Calu3 (cell line): ENCODE measurements around the gene DDB1. TPM values are rescaled to one million over a fixed set of nuclear protein-coding genes. Genes with fewer than 3 reads are reported as not detected.

Experiments
- BruUV-seq: library from RNA; stranded (reverse); fragments of 400-500 nt; replicated peaks from 2 replicates; lab custom pipeline; 2021; lab: Mats Ljungman, UMichigan
- CTCF ChIA-PET: fragments of 300-600 bp; sonication (Branson Sonifier 250); formaldehyde crosslinking; loops from one replicate; lab custom pipeline; 2022; ENCODE audit warnings: antibody characterized with exemption; lab: Charles Lee
- DNase-seq: peaks from one replicate; pipeline ENCODE4 v3.0.0; 2022
- H3K27ac Mint-ChIP-seq: one replicate; pipeline ENCODE4 v1.8.0; 2022; ENCODE audit warnings: mixed read lengths; ENCODE audit not compliant: unreplicated experiment
- H3K27me3 Mint-ChIP-seq: one replicate; pipeline ENCODE4 v1.8.0; 2022; ENCODE audit warnings: mixed read lengths; ENCODE audit not compliant: unreplicated experiment
- H3K36me3 Mint-ChIP-seq: one replicate; pipeline ENCODE4 v1.8.0; 2022; ENCODE audit warnings: mild to moderate bottlenecking, moderate library complexity, mixed read lengths; ENCODE audit not compliant: insufficient read depth, unreplicated experiment
- H3K4me1 Mint-ChIP-seq: one replicate; pipeline ENCODE4 v1.8.0; 2022; ENCODE audit warnings: mild to moderate bottlenecking, low read depth, mixed read lengths; ENCODE audit not compliant: unreplicated experiment
- H3K4me3 Mint-ChIP-seq: one replicate; pipeline ENCODE4 v1.8.0; 2022; ENCODE audit warnings: mild to moderate bottlenecking, low read depth, moderate library complexity, mixed read lengths; ENCODE audit not compliant: unreplicated experiment
- H3K9me3 Mint-ChIP-seq: one replicate; pipeline ENCODE4 v1.8.0; 2022; ENCODE audit warnings: low read depth, mixed read lengths; ENCODE audit not compliant: unreplicated experiment
- CTCF ChIP-seq: fragments of 200-600 bp; IDR thresholded peaks from one replicate; pipeline ENCODE4 v1.8.0; 2022; ENCODE audit warnings: antibody characterized with exemption; ENCODE audit not compliant: unreplicated experiment
- intact Hi-C: fragments of 100-400 bp; cut with micrococcal nuclease; formaldehyde crosslinking; loops from one replicate; pipeline ENCODE4 v1.10.0; 2022; ENCODE audit not compliant: unreplicated experiment
- total RNA-seq: library from RNA; stranded (reverse); gene quantifications from 2 replicates; pipeline ENCODE4 v1.2.3, GENCODE V29; 2022

The DDB1 gene
- total RNA-seq, 1 experiment from 2014 or later, result 193 TPM

- Mint-ChIP-seq H3K4me1 (no peaks in the 10 kb centered on the region), H3K27me3 (no peaks in the 10 kb centered on the region), H3K27ac (no peak overlapping the region), H3K36me3 (no peaks in the 10 kb centered on the region), H3K4me3 (no peak overlapping the region), H3K9me3 (no peaks in the 10 kb centered on the region)
- CTCF ChIA-PET, result no interaction called here
- BruUV-seq, result no TSS peak
- intact Hi-C loops, result no loop called here
- no peak for TF ChIP-seq CTCF
- no peak for DNase-seq
Measured at GRCh38 chr11:61375761-61376108, 42.8 kb upstream of the DDB1 start.

GRCh38 chr11:61372659-61373420 is 39.9 kb upstream of the DDB1 start:
- Mint-ChIP-seq H3K9me3 (no peaks in the 10 kb centered on the region), H3K36me3 (peaks cover 17% of the 10 kb centered on the region), H3K4me3 (no peak overlapping the region), H3K27me3 (no peaks in the 10 kb centered on the region), H3K27ac (no peak overlapping the region), H3K4me1 (no peaks in the 10 kb centered on the region)
- no peak for DNase-seq
- no TSS peak for BruUV-seq
- intact Hi-C loops, result no loop called here
- TF ChIP-seq CTCF, result no peak
- CTCF ChIA-PET, result no interaction called here

- intact Hi-C loops, result no loop called here
- no peak for DNase-seq
- Mint-ChIP-seq H3K27me3 (no peaks in the 10 kb centered on the region), H3K4me1 (no peaks in the 10 kb centered on the region), H3K4me3 (no peak overlapping the region), H3K9me3 (no peaks in the 10 kb centered on the region), H3K36me3 (peaks cover 33% of the 10 kb centered on the region), H3K27ac (no peak overlapping the region)
- BruUV-seq, result no TSS peak
- CTCF ChIA-PET, result interaction anchor here (0.8 kb wide), 1 partner anchor 9 kb away, joined by 3 read pairs; the partner anchor contains the start of genes CYB561A3 and TMEM138
- no peak for TF ChIP-seq CTCF
Measured at GRCh38 chr11:61370349-61371005, 37.6 kb upstream of the DDB1 start.

- TF ChIP-seq CTCF, result no peak
- CTCF ChIA-PET, result interaction anchor here (0.8 kb wide), 1 partner anchor 8 kb away, joined by 3 read pairs; the partner anchor contains the start of genes CYB561A3 and TMEM138
- intact Hi-C loops, result no loop called here
- no peaks in the 10 kb centered on the region for H3K9me3 Mint-ChIP-seq
- H3K36me3 Mint-ChIP-seq, result peaks cover 35% of the 10 kb centered on the region
- no peaks in the 10 kb centered on the region for H3K4me1 Mint-ChIP-seq
- H3K27me3 Mint-ChIP-seq, result no peaks in the 10 kb centered on the region
- no TSS peak for BruUV-seq
- no peak overlapping the region for H3K27ac Mint-ChIP-seq
- no peak overlapping the region for H3K4me3 Mint-ChIP-seq
- DNase-seq, result no peak
Measured at GRCh38 chr11:61369372-61370348, 36.8 kb upstream of the DDB1 start.
